Erythroblast (primary cell): Measurements from ENCODE around the gene SLC35E3.

Experiments used
- GATA1 ChIP-seq: IDR thresholded peaks from 2 replicates; pipeline ENCODE4 v1.6.1; 2011; ENCODE audit warnings: low read depth, mild to moderate bottlenecking, control low read depth, low read length, moderate library complexity
- POLR2A ChIP-seq: IDR thresholded peaks from 2 replicates; pipeline ENCODE4 v1.6.1; 2011; ENCODE audit warnings: mild to moderate bottlenecking, low read length

- TF ChIP-seq POLR2A (no peak), GATA1 (no peak)
Measured at GRCh38 chr12:68739891-68740290, 6.1 kb upstream of the SLC35E3 start.
